Liver (tissue), 9 donors: Measurements from ENCODE around the gene UACA. TPM values are rescaled to one million over a fixed set of nuclear protein-coding genes. Genes with fewer than 3 reads are reported as not detected.
A peak's percentile ranks its signal among the peaks of the same experiment; 100 is the strongest.
"Not testable (repeated sequence)": the region's sequence is repeated elsewhere in the genome, so short reads cannot be mapped to it uniquely, and the experiment has no call there.

Source experiments
- DNase-seq: peaks from one replicate; pipeline ENCODE4 v3.0.0-alpha.2; 2017; ENCODE audit warnings: low spot score
- H3K27ac ChIP-seq, 2 donors: one replicate each; pipeline ENCODE4 v1.7.0; 2013; ENCODE audit warnings: inconsistent platforms in 2 of 2, low read length in 2 of 2, control low read depth in 1 of 2, low read depth in 1 of 2, mild to moderate bottlenecking in 1 of 2
- H3K27me3 ChIP-seq, 4 donors: one replicate each; pipeline versions ENCODE4 v1.6.1 to v1.7.0; 2013; ENCODE audit warnings: low read length in 3 of 4, inconsistent platforms in 1 of 4, mild to moderate bottlenecking in 1 of 4, moderate library complexity in 1 of 4; ENCODE audit not compliant: control insufficient read depth in 4 of 4, insufficient read depth in 4 of 4
- H3K36me3 ChIP-seq, 4 donors: one replicate each; pipeline versions ENCODE4 v1.6.1 to v1.7.0; 2013; ENCODE audit warnings: low read length in 3 of 4, mild to moderate bottlenecking in 3 of 4, low read depth in 1 of 4, moderate library complexity in 1 of 4; ENCODE audit not compliant: control insufficient read depth in 4 of 4, insufficient read depth in 3 of 4
- H3K4me1 ChIP-seq, 4 donors: one replicate each; pipeline versions ENCODE4 v1.6.1 to v1.7.0; 2013; ENCODE audit warnings: low read length in 3 of 4, mild to moderate bottlenecking in 3 of 4, moderate library complexity in 1 of 4; ENCODE audit not compliant: control insufficient read depth in 4 of 4, insufficient read depth in 4 of 4
- H3K4me3 ChIP-seq, 3 donors: one replicate each; pipeline versions ENCODE4 v1.6.1 to v1.7.0; 2013; ENCODE audit warnings: low read length in 3 of 3, control low read depth in 1 of 3, low read depth in 1 of 3, mild to moderate bottlenecking in 1 of 3
- H3K9ac ChIP-seq, 2 donors: one replicate each; pipeline ENCODE4 v1.7.0; 2013; ENCODE audit warnings: low read length in 2 of 2, mild to moderate bottlenecking in 2 of 2, moderate library complexity in 2 of 2, control low read depth in 1 of 2, low read depth in 1 of 2
- H3K9me3 ChIP-seq, 4 donors: one replicate each; pipeline versions ENCODE4 v1.6.1 to v1.7.0; 2013; ENCODE audit warnings: low read length in 3 of 4; ENCODE audit not compliant: control insufficient read depth in 4 of 4
- EGR1 ChIP-seq, 2 donors: IDR thresholded peaks; 2 replicates each; pipeline ENCODE4 v1.6.1; 2016 to 2018; ENCODE audit warnings: antibody characterized with exemption in 2 of 2, low read depth in 2 of 2
- FOXA2 ChIP-seq: IDR thresholded peaks from 2 replicates; pipeline ENCODE4 v1.6.1; 2016; ENCODE audit warnings: antibody characterized with exemption
- HNF4A ChIP-seq, 2 donors: conservative IDR thresholded peaks; 2 replicates each; pipeline ENCODE4 v1.6.1; 2016; ENCODE audit warnings: antibody characterized with exemption in 2 of 2, mild to moderate bottlenecking in 2 of 2
- HNF4G ChIP-seq: IDR thresholded peaks from 2 replicates; pipeline ENCODE4 v1.6.1; 2016; ENCODE audit warnings: antibody characterized with exemption
- JUND ChIP-seq, 2 donors: IDR thresholded peaks; 2 replicates each; pipeline ENCODE4 v1.6.1; 2016; ENCODE audit warnings: antibody characterized with exemption in 2 of 2
- NR2F2 ChIP-seq: IDR thresholded peaks from 2 replicates; pipeline ENCODE4 v1.6.1; 2016; ENCODE audit warnings: antibody characterized with exemption
- RAD21 ChIP-seq, 2 donors: IDR thresholded peaks; 2 replicates each; pipeline ENCODE4 v1.6.1; 2016; ENCODE audit warnings: antibody characterized with exemption in 2 of 2, mild to moderate bottlenecking in 2 of 2
- RXRA ChIP-seq, 2 donors: IDR thresholded peaks; 2 replicates each; pipeline ENCODE4 v1.6.1; 2017 to 2018; ENCODE audit warnings: antibody characterized with exemption in 2 of 2, mild to moderate bottlenecking in 1 of 2
- WGBS: extraction: QIAGEN DNeasy Blood & Tissue Kit; methylation state at CpG from one replicate; pipeline ENCODE4 v1.1.7; 2013; 5-methylcytosine and 5-hydroxymethylcytosine counted together
- polyA plus RNA-seq, 2 donors: library from polyadenylated mRNA; stranded (reverse) in 1 of 2; unstranded in 1 of 2; fragments of 200-250 nt in 1 of 2; fragments of >200 nt in 1 of 2; fragmentation: Nextera tagmentation in 1 of 2; extraction: Ambion mirVana in 1 of 2; gene quantifications; one replicate each; pipeline versions ENCODE4 v1.2.1 to v1.2.3, GENCODE V29; 2013 to 2015
- total RNA-seq, 2 donors: library from RNA; depleted of rRNA; stranded (reverse); fragments of >200 nt; gene quantifications; one replicate each; pipeline ENCODE4 v1.2.3, GENCODE V29; 2014
- TF ChIP-seq, protein P1 (sequence below): IDR thresholded peaks from 2 replicates; pipeline ENCODE4 v1.6.1; 2016; ENCODE audit warnings: antibody characterized with exemption
- TF ChIP-seq, protein P2 (sequence below): IDR thresholded peaks from 2 replicates; pipeline ENCODE4 v1.6.1; 2016; ENCODE audit warnings: antibody characterized with exemption
- TF ChIP-seq, protein P3 (sequence below): IDR thresholded peaks from 2 replicates; pipeline ENCODE4 v1.6.1; 2016; ENCODE audit warnings: antibody characterized with exemption
- donor health status: healthy.
- donor health status: healthy.
- donor health status: healthy.
- donor health status: healthy.
- donor health status: healthy.

UACA gene
- total and polyA plus RNA-seq, 4 donors, result 3.9 to 16.0 (median 10.0) TPM

DNA sequence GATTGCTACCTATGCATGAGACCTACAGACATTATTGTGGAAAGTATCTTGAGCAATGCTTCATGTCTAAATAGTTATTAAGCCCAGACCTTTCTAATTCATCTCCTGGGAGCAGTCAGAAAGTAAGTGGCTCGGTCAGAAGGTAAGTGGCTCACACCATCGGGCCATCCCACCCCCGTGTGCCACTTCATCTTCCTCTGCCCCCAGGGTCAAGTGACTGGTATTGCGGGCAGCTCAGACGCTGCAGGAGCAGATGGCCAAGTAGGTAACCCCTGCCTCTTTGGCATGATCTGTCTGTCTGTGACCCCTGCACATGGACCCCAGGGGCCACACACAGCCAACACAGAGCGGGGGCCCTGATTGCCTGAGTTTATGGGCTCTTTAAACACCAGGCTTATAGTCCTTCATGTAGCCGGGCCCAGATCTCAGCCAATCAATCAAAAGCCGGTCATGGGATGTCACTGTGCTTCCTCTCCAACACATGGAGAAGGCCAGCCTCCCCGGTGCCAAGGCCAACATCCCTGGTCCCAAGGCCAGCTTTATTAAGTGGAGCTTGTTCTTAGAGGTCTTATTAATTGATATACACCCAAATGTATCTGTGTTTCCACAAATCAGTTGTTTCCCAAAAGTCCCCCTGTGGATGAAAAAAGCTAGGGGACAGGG, 47.7 kb upstream of the UACA start:
- WGBS, result 67% methylated on average over 9 of the region's 9 CpGs
- H3K4me3 ChIP-seq, result no peak overlapping the region
- no peaks in the 10 kb centered on the region for H3K27me3 ChIP-seq
- DNase-seq, result no peak
- no peaks in the 10 kb centered on the region for H3K36me3 ChIP-seq
- H3K9me3 ChIP-seq, result no peaks in the 10 kb centered on the region
- H3K9ac ChIP-seq, result no peak overlapping the region
- H3K27ac ChIP-seq, result no peak overlapping the region
- H3K4me1 ChIP-seq, result peaks cover 3 to 21% (median 10%) of the 10 kb centered on the region in 4 donors
- TF ChIP-seq FOXA2, result no peak
- TF ChIP-seq, protein P1, sequence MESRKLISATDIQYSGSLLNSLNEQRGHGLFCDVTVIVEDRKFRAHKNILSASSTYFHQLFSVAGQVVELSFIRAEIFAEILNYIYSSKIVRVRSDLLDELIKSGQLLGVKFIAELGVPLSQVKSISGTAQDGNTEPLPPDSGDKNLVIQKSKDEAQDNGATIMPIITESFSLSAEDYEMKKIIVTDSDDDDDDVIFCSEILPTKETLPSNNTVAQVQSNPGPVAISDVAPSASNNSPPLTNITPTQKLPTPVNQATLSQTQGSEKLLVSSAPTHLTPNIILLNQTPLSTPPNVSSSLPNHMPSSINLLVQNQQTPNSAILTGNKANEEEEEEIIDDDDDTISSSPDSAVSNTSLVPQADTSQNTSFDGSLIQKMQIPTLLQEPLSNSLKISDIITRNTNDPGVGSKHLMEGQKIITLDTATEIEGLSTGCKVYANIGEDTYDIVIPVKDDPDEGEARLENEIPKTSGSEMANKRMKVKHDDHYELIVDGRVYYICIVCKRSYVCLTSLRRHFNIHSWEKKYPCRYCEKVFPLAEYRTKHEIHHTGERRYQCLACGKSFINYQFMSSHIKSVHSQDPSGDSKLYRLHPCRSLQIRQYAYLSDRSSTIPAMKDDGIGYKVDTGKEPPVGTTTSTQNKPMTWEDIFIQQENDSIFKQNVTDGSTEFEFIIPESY, result no peak
- no peak for TF ChIP-seq NR2F2
- TF ChIP-seq, protein P2, sequence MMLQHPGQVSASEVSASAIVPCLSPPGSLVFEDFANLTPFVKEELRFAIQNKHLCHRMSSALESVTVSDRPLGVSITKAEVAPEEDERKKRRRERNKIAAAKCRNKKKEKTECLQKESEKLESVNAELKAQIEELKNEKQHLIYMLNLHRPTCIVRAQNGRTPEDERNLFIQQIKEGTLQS, result no peak
- TF ChIP-seq HNF4G, result no peak
- TF ChIP-seq JUND (IDR thresholded peaks at IDR 0.05), result no peak
- TF ChIP-seq, protein P3, sequence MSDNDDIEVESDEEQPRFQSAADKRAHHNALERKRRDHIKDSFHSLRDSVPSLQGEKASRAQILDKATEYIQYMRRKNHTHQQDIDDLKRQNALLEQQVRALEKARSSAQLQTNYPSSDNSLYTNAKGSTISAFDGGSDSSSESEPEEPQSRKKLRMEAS, result no peak
- no peak for TF ChIP-seq HNF4A (conservative IDR thresholded peaks at IDR 0.05)
- no peak for TF ChIP-seq RXRA (IDR thresholded peaks at IDR 0.05)

DNA sequence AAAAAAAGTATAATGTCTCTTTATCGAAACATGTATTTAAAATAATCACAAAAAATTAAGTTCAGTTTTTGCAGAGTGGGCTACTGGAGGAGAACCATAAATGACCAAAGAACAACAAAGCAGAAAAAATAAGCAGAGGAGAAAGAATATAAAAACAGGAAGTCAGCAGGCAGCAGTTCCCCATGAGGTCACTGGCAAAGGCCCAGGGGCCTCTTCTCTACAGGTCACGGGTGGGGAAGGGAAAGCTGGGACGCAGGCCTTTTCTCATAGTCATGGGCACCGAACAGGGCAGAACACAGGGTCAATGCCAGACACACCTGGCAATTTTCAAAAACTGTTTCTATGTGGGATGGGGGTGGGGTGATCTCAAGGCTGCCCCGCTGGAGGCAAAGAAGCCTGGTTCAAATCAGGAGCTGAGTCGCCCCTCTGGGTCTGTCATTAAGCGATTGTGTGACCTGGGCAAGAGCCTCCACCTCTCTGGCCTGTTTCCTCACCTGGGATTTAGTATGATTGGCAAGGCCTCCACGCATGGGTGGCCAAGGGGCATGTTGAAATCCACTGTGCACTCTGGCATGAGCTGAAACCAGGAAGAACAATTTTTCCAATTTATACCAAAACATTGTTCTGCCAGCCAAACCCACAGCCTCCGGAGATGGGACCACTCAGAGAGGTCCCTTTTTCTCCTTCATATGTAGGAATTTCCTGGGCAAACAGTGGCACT, 43.8 kb upstream of the UACA start:
- Histone ChIP-seq H3K4me3 (no peak overlapping the region), H3K9me3 (no peaks in the 10 kb centered on the region), H3K36me3 (no peaks in the 10 kb centered on the region), H3K27me3 (no peaks in the 10 kb centered on the region), H3K27ac (peak overlapping the region; percentile 68 to 76), H3K4me1 (peaks cover 3 to 19% (median 10%) of the 10 kb centered on the region in 4 donors), H3K9ac (no peak overlapping the region)
- no peak for DNase-seq
- 31% methylated on average over 9 of the region's 9 CpGs for WGBS
- TF ChIP-seq EGR1 (IDR thresholded peaks at IDR 0.05; ENCODE audit: low read depth in 2 of 2) (no peak), NR2F2 (peak; percentile 44), JUND (IDR thresholded peaks at IDR 0.05) (peak in 1 of 2 donors; percentile 37), HNF4A (conservative IDR thresholded peaks at IDR 0.05) (peak in 1 of 2 donors; percentile 58), RAD21 (IDR thresholded peaks at IDR 0.05) (peak in 1 of 2 donors; percentile 15), HNF4G (no peak), RXRA (IDR thresholded peaks at IDR 0.05) (peak in 1 of 2 donors; percentile 31)
- TF ChIP-seq, protein P3, result peak; percentile 31

DNA sequence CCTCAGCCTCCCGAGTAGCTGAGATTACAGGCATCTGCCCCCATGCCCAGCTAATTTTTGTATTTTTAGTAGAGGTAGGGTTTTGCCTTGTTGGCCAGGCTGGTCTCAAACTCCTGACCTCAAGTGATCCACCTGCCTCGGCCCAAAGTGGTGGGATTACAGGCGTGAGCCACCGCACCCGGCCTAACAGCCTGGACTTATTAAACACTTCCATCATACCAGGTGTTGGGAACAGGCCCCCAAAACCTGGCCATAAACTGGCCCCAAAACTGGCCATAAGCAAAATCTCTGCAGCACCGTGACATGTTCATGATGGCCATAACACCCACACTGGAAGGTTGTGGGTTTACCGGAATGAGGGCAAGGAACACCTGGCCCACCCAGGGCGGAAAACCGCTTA, 41.0 kb upstream of the UACA start:
- H3K4me3 ChIP-seq, H3K9ac ChIP-seq, H3K36me3 ChIP-seq, H3K27ac ChIP-seq, H3K27me3 ChIP-seq, DNase-seq, H3K9me3 ChIP-seq: not testable (repeated sequence)
- 95% methylated on average over 9 of the region's 9 CpGs for WGBS
- H3K4me1 ChIP-seq, result peaks cover 5 to 23% (median 16%) of the 10 kb centered on the region in 4 donors
